Immature natural killer cell (primary cell): ENCODE data around the gene FHIT. TPM values are rescaled to one million over a fixed set of nuclear protein-coding genes. Genes with fewer than 3 reads are reported as not detected.

Experiments used
- DNase-seq, 3 donors: peaks; one replicate each; pipeline ENCODE4 v3.0.0; 2022; ENCODE audit warnings: mixed read lengths in 1 of 3
- H3K27ac Mint-ChIP-seq, 6 donors: one replicate each; pipeline ENCODE4 v1.8.0; 2020; ENCODE audit warnings: mixed read lengths in 6 of 6, mild to moderate bottlenecking in 5 of 6, inconsistent platforms in 4 of 6, moderate library complexity in 3 of 6
- H3K27me3 Mint-ChIP-seq, 3 donors: one replicate each; pipeline ENCODE4 v1.8.0; 2020 to 2021; ENCODE audit warnings: low read depth in 3 of 3, mild to moderate bottlenecking in 3 of 3, mixed read lengths in 3 of 3, moderate library complexity in 3 of 3, inconsistent platforms in 1 of 3
- H3K36me3 Mint-ChIP-seq, 3 donors: one replicate each; pipeline ENCODE4 v1.8.0; 2020; ENCODE audit warnings: mixed read lengths in 3 of 3, inconsistent platforms in 2 of 3, mild to moderate bottlenecking in 2 of 3
- H3K4me1 Mint-ChIP-seq, 2 donors: one replicate each; pipeline ENCODE4 v1.8.0; 2020; ENCODE audit warnings: inconsistent platforms in 2 of 2, mild to moderate bottlenecking in 2 of 2, mixed read lengths in 2 of 2, moderate library complexity in 1 of 2
- H3K4me3 Mint-ChIP-seq, 5 donors: one replicate each; pipeline ENCODE4 v1.8.0; 2020; ENCODE audit warnings: mild to moderate bottlenecking in 5 of 5, mixed read lengths in 5 of 5, inconsistent platforms in 3 of 5, moderate library complexity in 3 of 5
- H3K9me3 Mint-ChIP-seq, 6 donors: one replicate each; pipeline ENCODE4 v1.8.0; 2020; ENCODE audit warnings: mild to moderate bottlenecking in 6 of 6, mixed read lengths in 6 of 6, inconsistent platforms in 4 of 6, moderate library complexity in 3 of 6
- polyA plus RNA-seq, 3 donors: library from polyadenylated mRNA; unstranded; fragments of 300-500 nt; fragmentation: Illumina TruSeq; gene quantifications; one replicate each; pipeline ENCODE4 v1.2.3, GENCODE V29; 2021

Gene FHIT
- polyA plus RNA-seq, 3 donors from 2014 or later = 2.5 to 8.8 (median 3.9) TPM

DNA sequence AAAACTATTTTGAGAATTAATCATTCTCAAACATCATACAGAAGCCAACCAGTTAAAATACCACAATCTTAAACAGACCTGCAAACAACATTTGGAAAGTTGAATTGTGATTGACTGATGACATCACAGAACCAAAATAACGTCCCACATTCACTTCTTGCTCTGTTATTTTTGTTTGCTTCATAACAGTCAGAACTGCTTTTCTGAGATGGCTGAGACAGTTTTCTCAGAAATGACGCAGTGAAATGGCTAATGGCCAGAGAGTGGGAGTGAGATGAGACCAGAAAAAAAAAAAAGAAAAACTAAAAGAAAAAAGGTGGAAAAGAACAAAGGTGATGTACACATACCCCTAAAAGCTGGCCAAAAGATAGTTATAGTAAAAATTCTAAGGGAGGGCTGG, 1061.2 kb downstream of the FHIT start:
- Mint-ChIP-seq H3K4me1 (no peaks in the 10 kb centered on the region), H3K36me3 (peaks cover 0 to 9% (median 0%) of the 10 kb centered on the region in 3 donors), H3K27me3 (peaks cover 2 to 8% (median 7%) of the 10 kb centered on the region in 3 donors), H3K27ac (no peak overlapping the region), H3K4me3 (no peak overlapping the region), H3K9me3 (no peaks in the 10 kb centered on the region)
- DNase-seq = no peak

DNA sequence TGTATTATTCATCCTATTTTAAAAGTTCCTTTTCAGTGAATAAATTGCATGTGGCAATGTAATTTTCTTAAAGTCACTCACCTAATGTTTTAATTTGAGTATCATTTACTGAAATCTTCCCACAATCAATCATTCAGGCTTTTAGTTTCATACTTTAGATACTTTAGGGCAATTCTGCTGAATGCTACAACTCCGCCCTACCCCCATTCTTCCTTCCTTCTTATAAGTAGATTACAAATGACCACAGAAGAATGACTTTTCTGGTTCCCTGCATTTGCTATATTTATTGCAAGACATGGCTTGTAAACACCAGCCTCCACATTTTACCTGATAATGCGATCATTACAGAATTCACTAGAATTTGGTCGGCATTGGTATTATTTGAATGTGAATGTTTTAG, 1061.9 kb downstream of the FHIT start:
- Mint-ChIP-seq H3K27me3 (peaks cover 2 to 7% (median 5%) of the 10 kb centered on the region in 3 donors), H3K4me1 (no peaks in the 10 kb centered on the region), H3K4me3 (no peak overlapping the region), H3K9me3 (no peaks in the 10 kb centered on the region), H3K36me3 (peaks cover 0 to 9% (median 0%) of the 10 kb centered on the region in 3 donors), H3K27ac (no peak overlapping the region)
- no peak for DNase-seq

DNA sequence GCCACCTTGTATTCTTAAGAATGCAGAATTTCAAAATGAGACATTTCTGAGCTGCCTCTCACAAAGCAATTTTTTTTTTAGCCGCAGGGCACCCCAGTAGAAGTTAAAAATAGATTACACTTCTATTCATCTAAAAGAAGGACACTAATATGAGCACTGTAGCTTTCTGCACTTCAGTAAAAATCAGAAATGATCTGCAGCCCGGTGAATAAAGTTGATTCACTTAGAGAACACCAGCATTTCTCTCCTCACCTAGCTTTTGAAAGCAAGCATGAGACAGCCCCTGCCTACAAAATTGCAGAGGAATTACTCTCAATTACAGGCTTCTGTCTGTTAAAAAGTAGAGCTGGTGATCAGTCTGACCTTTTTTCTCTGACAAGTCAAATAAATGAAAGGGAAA, 1062.4 kb downstream of the FHIT start:
- Mint-ChIP-seq H3K9me3 (no peaks in the 10 kb centered on the region), H3K36me3 (peaks cover 0 to 9% (median 0%) of the 10 kb centered on the region in 3 donors), H3K4me3 (no peak overlapping the region), H3K27me3 (peaks cover 2 to 7% (median 5%) of the 10 kb centered on the region in 3 donors), H3K27ac (no peak overlapping the region), H3K4me1 (no peaks in the 10 kb centered on the region)
- no peak for DNase-seq

DNA sequence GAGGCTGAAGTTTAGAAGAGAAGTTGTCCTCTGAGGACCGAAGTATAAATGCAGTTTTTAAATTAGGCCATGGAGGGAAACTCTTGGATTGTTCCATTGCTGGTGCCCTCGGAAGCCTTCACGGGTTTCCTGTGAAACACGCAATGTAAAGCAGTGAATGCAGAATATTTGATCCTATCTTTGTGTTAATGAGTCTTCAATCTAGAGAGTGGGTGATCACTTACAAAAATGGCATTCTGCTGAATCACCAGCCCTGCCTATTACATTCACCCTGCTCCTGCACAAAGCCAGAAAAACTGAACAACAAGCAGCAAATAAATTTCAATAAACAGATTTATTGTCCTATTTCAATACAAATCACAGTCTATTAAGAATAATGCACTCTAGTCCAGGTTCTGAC, 1063.9 kb downstream of the FHIT start:
- peaks cover 2 to 3% (median 2%) of the 10 kb centered on the region in 3 donors for H3K27me3 Mint-ChIP-seq
- peaks cover 0 to 9% (median 0%) of the 10 kb centered on the region in 3 donors for H3K36me3 Mint-ChIP-seq
- no peak for DNase-seq
- no peaks in the 10 kb centered on the region for H3K9me3 Mint-ChIP-seq
- H3K27ac Mint-ChIP-seq = no peak overlapping the region
- no peak overlapping the region for H3K4me3 Mint-ChIP-seq
- H3K4me1 Mint-ChIP-seq = no peaks in the 10 kb centered on the region

DNA sequence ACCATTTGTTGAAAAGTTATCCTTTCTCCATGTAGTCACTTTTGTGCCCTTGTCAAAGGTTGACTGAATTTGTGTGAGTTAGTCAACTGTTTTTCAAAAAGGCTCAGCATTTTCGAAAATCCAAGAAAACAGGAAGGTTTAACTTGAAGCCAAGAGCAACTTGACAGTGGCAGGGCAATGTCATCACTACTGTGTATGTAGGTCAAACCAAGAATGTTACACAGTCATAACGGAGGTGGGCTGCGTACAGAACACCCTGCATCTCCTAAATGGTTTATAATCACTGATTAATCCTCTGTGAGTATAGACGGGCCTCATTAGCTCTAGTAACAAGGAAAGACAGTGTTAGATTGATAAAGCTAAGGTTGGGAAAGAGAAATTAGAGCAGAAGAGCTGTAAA, 1064.9 kb downstream of the FHIT start:
- no peak overlapping the region for H3K4me3 Mint-ChIP-seq

DNA sequence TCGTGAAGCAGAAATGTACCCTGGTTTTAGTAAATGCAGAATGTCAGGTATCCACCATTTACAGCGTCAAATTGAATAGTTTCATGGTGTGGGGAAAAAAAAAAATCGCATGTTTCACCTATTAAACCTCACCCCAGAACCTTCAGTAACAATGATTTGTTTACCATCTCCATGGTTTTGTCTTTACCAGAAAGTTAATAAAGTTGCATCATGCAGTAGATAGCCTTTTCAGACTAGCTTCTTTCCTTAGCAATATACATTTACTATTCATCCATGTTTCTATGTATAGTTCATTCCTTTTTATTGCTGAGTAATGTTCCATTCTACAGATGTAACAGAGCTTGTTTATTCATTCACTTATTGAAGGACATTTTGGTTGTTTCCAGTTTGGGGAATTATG, 1066.1 kb downstream of the FHIT start:
- H3K4me3 Mint-ChIP-seq = no peak overlapping the region
- no peak overlapping the region for H3K27ac Mint-ChIP-seq
- peaks cover 1 to 2% (median 2%) of the 10 kb centered on the region in 3 donors for H3K27me3 Mint-ChIP-seq
- H3K36me3 Mint-ChIP-seq = peaks cover 0 to 9% (median 0%) of the 10 kb centered on the region in 3 donors
- H3K9me3 Mint-ChIP-seq = no peaks in the 10 kb centered on the region
- no peaks in the 10 kb centered on the region for H3K4me1 Mint-ChIP-seq
- DNase-seq = no peak

More for the DNA sequence above, 1064.9 kb downstream of the FHIT start:
- Mint-ChIP-seq H3K9me3 (no peaks in the 10 kb centered on the region), H3K27me3 (peaks cover 2 to 3% (median 2%) of the 10 kb centered on the region in 3 donors), H3K4me1 (no peaks in the 10 kb centered on the region), H3K36me3 (peaks cover 0 to 9% (median 0%) of the 10 kb centered on the region in 3 donors), H3K27ac (no peak overlapping the region)
- DNase-seq = no peak

DNA sequence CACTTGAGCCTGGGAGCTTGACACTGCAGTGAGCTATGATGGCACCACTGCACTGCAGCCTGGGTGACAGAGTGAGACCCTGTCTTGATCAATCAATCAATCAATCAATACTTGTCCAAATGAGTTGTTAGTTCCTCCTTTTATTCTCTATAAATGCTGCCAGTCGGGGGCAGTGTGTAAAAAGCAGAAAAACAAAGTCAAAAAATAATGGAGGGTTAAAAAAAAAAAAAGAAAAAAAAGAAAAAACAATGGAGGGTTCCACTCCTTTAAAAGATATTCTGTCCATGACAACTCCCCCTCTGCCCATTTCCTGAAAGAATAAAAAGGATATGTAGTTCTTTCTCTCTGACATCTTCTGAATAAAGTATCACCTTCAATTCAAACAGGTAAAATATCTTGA, 1068.6 kb downstream of the FHIT start:
- Mint-ChIP-seq H3K36me3 (peaks cover 0 to 9% (median 0%) of the 10 kb centered on the region in 3 donors), H3K27ac (no peak overlapping the region), H3K4me3 (no peak overlapping the region), H3K4me1 (no peaks in the 10 kb centered on the region), H3K27me3 (peaks cover 0 to 2% (median 0%) of the 10 kb centered on the region in 3 donors), H3K9me3 (no peaks in the 10 kb centered on the region)
- DNase-seq = no peak

DNA sequence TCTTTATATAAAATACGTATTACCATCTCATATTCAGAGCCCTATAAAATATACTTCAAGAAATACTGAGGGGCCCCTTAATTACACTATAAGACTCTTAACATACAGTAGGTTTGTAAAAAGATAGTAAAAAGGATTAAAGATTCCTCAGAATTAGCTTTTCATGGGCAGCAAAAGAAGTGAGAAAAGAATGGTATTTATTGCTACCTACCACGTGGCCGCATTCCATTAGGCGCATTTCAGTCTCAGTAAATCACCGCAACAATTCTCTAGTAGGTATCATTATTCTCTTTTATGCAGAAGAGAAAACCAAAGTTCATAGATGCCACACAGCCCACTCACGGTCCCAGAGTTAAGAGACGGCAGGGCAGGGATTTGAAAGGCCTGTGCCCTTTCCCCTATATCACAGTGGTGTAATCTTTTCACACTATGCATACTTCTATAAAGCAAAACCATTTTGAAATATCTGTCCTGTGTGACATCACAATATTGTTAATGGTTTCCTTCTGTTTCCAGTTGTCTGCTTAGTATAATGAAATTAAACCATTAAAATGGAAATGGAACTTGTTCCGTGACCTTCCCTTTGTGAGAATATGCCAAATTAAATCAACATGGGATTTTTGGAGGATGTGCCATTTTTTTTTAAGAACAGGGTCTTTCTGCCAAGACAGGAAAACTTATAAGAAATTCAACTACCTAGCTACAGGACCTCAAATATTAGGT, 1072.2 kb downstream of the FHIT start:
- DNase-seq = no peak
- no peaks in the 10 kb centered on the region for H3K36me3 Mint-ChIP-seq
- H3K27me3 Mint-ChIP-seq = no peaks in the 10 kb centered on the region
- no peak overlapping the region for H3K4me3 Mint-ChIP-seq
- H3K4me1 Mint-ChIP-seq = peaks cover 5 to 9% of the 10 kb centered on the region in 2 donors
- no peak overlapping the region for H3K27ac Mint-ChIP-seq
- H3K9me3 Mint-ChIP-seq = no peaks in the 10 kb centered on the region

DNA sequence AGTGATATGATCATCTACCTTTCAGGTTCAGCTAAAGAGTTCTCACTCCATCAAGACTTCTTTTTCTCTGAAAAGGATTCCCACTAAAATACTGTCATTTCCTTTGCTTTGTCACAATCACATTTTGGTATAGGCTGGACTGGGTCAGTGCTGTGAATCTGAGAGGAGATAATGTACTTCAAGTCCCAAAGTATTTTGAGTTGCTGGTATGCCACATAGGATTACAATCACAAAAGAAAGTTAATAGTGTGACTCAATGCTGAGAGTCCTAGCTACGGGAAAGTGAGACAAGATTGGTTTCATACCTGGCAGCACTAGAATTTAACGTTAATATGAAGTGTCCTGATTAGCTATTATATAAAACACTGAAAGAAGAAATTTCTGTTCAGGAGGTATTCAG, 1073.5 kb downstream of the FHIT start:
- H3K4me3 Mint-ChIP-seq = no peak overlapping the region
- no peak overlapping the region for H3K27ac Mint-ChIP-seq
- DNase-seq = no peak
- no peaks in the 10 kb centered on the region for H3K9me3 Mint-ChIP-seq
- H3K36me3 Mint-ChIP-seq = no peaks in the 10 kb centered on the region
- peaks cover 5 to 9% of the 10 kb centered on the region in 2 donors for H3K4me1 Mint-ChIP-seq
- H3K27me3 Mint-ChIP-seq = no peaks in the 10 kb centered on the region

DNA sequence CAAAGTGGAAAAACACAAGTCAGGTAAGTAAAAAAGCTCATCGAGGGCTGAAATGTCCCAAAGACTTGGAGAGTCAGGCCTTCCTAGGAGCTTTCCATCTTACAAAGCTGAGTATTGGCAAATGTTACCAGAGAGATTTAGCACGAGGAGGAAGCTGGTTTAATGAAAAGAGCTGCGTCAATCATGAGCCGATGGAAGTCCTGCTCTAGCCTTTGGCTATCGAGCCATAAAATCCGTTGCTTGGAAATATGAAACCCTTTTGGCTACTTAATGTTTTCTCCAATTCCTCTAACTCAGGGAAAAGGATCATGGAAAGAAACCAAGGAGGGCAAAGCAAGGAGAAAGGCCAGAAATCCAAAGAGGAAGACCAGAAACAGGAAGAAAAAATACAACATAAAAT, 1074.6 kb downstream of the FHIT start:
- DNase-seq = no peak
- H3K4me1 Mint-ChIP-seq = peaks cover 5 to 9% of the 10 kb centered on the region in 2 donors

DNA sequence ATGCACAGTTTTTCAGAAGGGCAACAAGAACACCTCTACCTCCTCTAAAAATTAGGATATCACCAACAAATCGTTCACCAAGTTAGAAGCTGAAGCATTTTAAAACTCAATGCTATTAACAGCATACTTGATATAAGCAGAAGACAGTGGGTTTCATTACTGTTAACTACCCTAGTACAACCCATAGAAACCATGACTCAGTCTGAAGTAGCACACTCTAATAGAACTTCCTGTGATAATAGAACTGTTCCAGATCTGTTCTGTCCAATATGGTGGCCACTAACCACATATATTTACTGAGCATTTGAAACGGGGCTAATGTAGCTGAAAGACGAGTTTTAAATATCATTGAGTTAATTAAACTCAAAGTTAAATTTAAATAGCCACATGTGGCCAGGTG, 1075.6 kb downstream of the FHIT start:
- H3K27ac Mint-ChIP-seq = no peak overlapping the region
- DNase-seq = no peak
- no peaks in the 10 kb centered on the region for H3K27me3 Mint-ChIP-seq
- H3K4me1 Mint-ChIP-seq = peaks cover 5 to 9% of the 10 kb centered on the region in 2 donors
- no peaks in the 10 kb centered on the region for H3K36me3 Mint-ChIP-seq
- H3K9me3 Mint-ChIP-seq = no peaks in the 10 kb centered on the region
- H3K4me3 Mint-ChIP-seq = no peak overlapping the region

More for the DNA sequence above, 1074.6 kb downstream of the FHIT start:
- no peaks in the 10 kb centered on the region for H3K27me3 Mint-ChIP-seq
- H3K36me3 Mint-ChIP-seq = no peaks in the 10 kb centered on the region
- no peak overlapping the region for H3K4me3 Mint-ChIP-seq
- no peaks in the 10 kb centered on the region for H3K9me3 Mint-ChIP-seq
- no peak overlapping the region for H3K27ac Mint-ChIP-seq

DNA sequence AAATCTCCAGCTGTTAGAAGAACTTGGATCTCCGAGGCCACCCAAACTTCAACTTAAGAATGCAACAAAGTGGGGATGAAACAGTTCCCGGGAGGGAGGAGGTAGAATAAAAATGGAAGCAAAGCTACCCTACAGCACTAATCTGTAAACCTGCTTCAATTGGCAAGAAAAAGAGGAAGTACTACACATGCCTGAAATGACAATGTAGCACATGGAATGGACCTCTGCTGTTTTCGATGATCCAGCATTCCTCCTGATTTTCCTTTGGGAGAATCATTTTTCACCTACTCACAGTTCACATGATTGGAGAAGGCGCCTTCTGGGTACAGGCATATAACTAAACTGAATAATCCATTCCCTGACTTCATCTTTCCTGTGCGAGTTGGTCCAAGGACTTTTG, 1081.5 kb downstream of the FHIT start:
- Mint-ChIP-seq H3K27me3 (peaks cover 0 to 4% (median 0%) of the 10 kb centered on the region in 3 donors), H3K9me3 (no peaks in the 10 kb centered on the region), H3K36me3 (no peaks in the 10 kb centered on the region), H3K27ac (no peak overlapping the region), H3K4me3 (no peak overlapping the region), H3K4me1 (no peaks in the 10 kb centered on the region)
- no peak for DNase-seq

DNA sequence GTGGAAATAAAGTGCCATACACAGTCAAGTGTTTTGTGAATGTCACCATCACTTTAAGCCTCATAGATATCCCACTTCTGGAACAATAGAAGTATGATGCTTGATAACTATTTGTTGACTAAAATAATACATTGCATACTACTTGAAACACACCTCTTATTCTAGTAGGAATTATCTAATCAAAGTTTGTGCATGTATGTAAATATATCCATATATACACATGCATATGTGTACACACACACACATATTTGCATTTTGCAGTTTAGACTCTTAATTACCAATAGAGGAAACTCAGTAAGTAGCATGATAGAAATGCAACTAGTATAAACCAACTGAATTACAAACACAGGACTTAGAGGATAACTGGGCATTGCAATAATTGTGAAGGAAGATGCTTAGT, 1084.1 kb downstream of the FHIT start:
- H3K9me3 Mint-ChIP-seq = no peaks in the 10 kb centered on the region
- peaks cover 6 to 7% of the 10 kb centered on the region in 2 donors for H3K4me1 Mint-ChIP-seq
- H3K27me3 Mint-ChIP-seq = peaks cover 0 to 6% (median 3%) of the 10 kb centered on the region in 3 donors
- H3K4me3 Mint-ChIP-seq = no peak overlapping the region
- DNase-seq = no peak
- no peak overlapping the region for H3K27ac Mint-ChIP-seq
- no peaks in the 10 kb centered on the region for H3K36me3 Mint-ChIP-seq

DNA sequence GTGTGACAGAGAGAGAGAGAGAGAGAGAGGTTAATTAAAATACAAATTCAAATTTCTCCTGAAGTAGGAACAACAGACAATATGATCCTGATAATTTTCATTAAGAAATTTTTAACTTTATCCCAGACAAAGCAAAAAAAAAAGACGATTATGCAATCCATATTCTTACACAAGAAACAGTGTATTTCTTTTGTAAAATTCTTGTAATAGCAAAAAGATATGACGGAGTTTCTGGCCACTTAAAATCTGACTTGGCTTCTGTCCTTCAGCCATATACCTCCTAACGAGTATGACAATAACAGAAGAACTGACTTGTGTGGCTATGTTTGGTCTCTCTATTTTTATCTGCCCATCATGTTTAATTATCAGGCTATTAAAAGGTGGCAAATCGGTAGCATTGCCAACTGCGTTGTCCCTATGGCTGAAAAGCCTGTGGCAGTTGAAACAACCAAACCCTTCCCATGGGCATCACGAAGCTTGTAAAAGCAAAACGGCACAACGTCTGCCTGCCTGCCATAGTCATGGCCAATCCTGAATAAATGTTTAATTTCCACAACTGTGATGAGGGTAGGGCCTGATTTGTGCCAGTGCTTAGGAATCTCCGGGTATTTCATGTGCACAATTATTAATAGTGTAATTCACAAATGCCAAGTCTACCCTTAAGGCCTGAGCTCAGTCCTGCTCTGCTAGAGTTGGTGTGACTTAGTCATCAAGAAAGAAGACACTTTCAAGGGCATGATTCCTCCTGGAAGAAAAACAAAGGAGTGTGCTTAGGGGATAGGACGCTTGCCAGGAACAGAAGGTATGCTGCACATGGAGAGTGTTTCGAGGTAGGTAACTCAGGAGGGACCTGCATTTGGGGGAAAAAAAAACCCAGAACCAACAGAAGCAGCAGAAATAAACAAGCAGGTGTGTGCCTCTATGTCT, 1090.2 kb downstream of the FHIT start:
- H3K36me3 Mint-ChIP-seq = no peaks in the 10 kb centered on the region
- peaks cover 31 to 33% of the 10 kb centered on the region in 2 donors for H3K4me1 Mint-ChIP-seq
- peaks cover 1 to 3% (median 2%) of the 10 kb centered on the region in 3 donors for H3K27me3 Mint-ChIP-seq
- peak overlapping the region in 5 of 6 donors; percentile 6 to 81 (median 31) for H3K27ac Mint-ChIP-seq
- peak overlapping the region in 3 of 5 donors; percentile 4 to 22 (median 8) for H3K4me3 Mint-ChIP-seq
- no peak for DNase-seq
- no peaks in the 10 kb centered on the region for H3K9me3 Mint-ChIP-seq
